Measurements from ENCODE around the gene G6PC1. TPM values are rescaled to one million over a fixed set of nuclear protein-coding genes. Genes with fewer than 3 reads are reported as not detected.

Gene G6PC1
- total and polyA plus RNA-seq, 2 of the 13 experiments (the other 11 are each of a cell fraction or from before 2014, with no cell fraction given), result 1.7 to 37.9 TPM

- TF ChIP-seq ZNF609 (CRISPR knock-in tag; IDR thresholded peaks at IDR 0.05; ENCODE audit: borderline replicate concordance) (0 out of 2 replicates have a peak, but pooled peaks have one; percentile 16), AHDC1 (CRISPR knock-in tag; IDR thresholded peaks at IDR 0.05; ENCODE audit: borderline replicate concordance) (0 out of 2 replicates have a peak, but pooled peaks have one; percentile 18), HNRNPL (IDR thresholded peaks at IDR 0.05; ENCODE audit: low read depth, low read length) (0 out of 2 replicates have a peak, but pooled peaks have one; percentile 30), SALL1 (CRISPR knock-in tag; IDR thresholded peaks at IDR 0.05) (peak; percentile 20; the same call in 1 of the 2 replicates), SOX6 (IDR thresholded peaks at IDR 0.05) (no peak), SOX6 (CRISPR knock-in tag; IDR thresholded peaks at IDR 0.05) (peak; percentile 22), ARID4A (CRISPR knock-in tag; IDR thresholded peaks at IDR 0.05; ENCODE audit: borderline replicate concordance) (no peak; the same call in 1 of the 2 replicates), PAXIP1 (CRISPR knock-in tag; conservative IDR thresholded peaks at IDR 0.05) (peak; percentile 53)
These were observed 28.2 kb upstream of the G6PC1 start (continued) for GRCh38 chr17:42872251-42872965.

All from HepG2 (cell line).